D721Med (cell line): ENCODE measurements around the gene LDB3.

Experiments used
- DNase-seq: peaks from one replicate; pipeline ENCODE4 v3.0.0; 2011; ENCODE audit warnings: low spot score; ENCODE audit not compliant: insufficient read length
- FAIRE-seq: peaks from 2 replicates; lab custom pipeline; 2011; peaks lifted over from hg19 to GRCh38; lab: Jason Lieb, UNC
- CTCF ChIP-seq: IDR thresholded peaks from 2 replicates; pipeline ENCODE4 v1.5.1; 2012; ENCODE audit warnings: mild to moderate bottlenecking, control low read depth; ENCODE audit not compliant: insufficient read depth; ENCODE audit errors: missing control alignments

Gene LDB3

GRCh38 chr10:86681047-86681446 is 12.7 kb downstream of the LDB3 start:
- DNase-seq (no peak), FAIRE-seq (no peak)
- no peak for TF ChIP-seq CTCF

- DNase-seq (no peak), FAIRE-seq (no peak)
- TF ChIP-seq CTCF, result no peak
Measured at GRCh38 chr10:86681722-86682386, 13.5 kb downstream of the LDB3 start.

- no peak for TF ChIP-seq CTCF
- FAIRE-seq (no peak), DNase-seq (no peak)
Measured at GRCh38 chr10:86682675-86683074, 14.4 kb downstream of the LDB3 start.

GRCh38 chr10:86684331-86685097 is 16.2 kb downstream of the LDB3 start:
- peak; percentile 49 for TF ChIP-seq CTCF
- no peak for FAIRE-seq
- DNase-seq, result no peak

GRCh38 chr10:86685416-86685815 is 17.1 kb downstream of the LDB3 start:
- no peak for TF ChIP-seq CTCF
- DNase-seq (no peak), FAIRE-seq (no peak)

GRCh38 chr10:86685893-86686632 is 17.8 kb downstream of the LDB3 start:
- no peak for DNase-seq
- no peak for FAIRE-seq
- no peak for TF ChIP-seq CTCF
